H9 (cell line): ENCODE results near the gene DCHS1. TPM values are rescaled to one million over a fixed set of nuclear protein-coding genes. Genes with fewer than 3 reads are reported as not detected.

Experiments used
- DNase-seq: peaks from one replicate; pipeline ENCODE4 v3.0.0-alpha.2; 2017
- H2AFZ ChIP-seq: one replicate; pipeline ENCODE4 v1.6.1; 2013; ENCODE audit warnings: mild to moderate bottlenecking, low read length, control low read depth, moderate library complexity
- H2AK5ac ChIP-seq: 2 replicates; pipeline ENCODE4 v1.6.1; 2013; ENCODE audit warnings: low read length, control low read depth, mixed read lengths; ENCODE audit not compliant: insufficient read length
- H2BK120ac ChIP-seq: one replicate; pipeline ENCODE4 v1.6.1; 2013; ENCODE audit warnings: low read depth, mild to moderate bottlenecking, low read length, control low read depth, inconsistent platforms; ENCODE audit not compliant: poor library complexity, severe bottlenecking
- H2BK12ac ChIP-seq: 2 replicates; pipeline ENCODE4 v1.6.1; 2013; ENCODE audit warnings: low read length, control low read depth, mixed read lengths, low read depth; ENCODE audit not compliant: insufficient read length
- H2BK15ac ChIP-seq: 2 replicates; pipeline ENCODE4 v1.6.1; 2013; ENCODE audit warnings: low read depth, low read length, control low read depth
- H2BK20ac ChIP-seq: one replicate; pipeline ENCODE4 v1.6.1; 2013; ENCODE audit warnings: low read depth, mild to moderate bottlenecking, low read length, control low read depth, inconsistent platforms; ENCODE audit not compliant: poor library complexity, severe bottlenecking
- H2BK5ac ChIP-seq: 2 replicates; pipeline ENCODE4 v1.6.1; 2013; ENCODE audit warnings: low read length, control low read depth, mixed read lengths; ENCODE audit not compliant: insufficient read length
- H3K14ac ChIP-seq: 2 replicates; pipeline ENCODE4 v1.6.1; 2013; ENCODE audit warnings: low read length, control low read depth; ENCODE audit not compliant: insufficient read depth
- H3K18ac ChIP-seq: 2 replicates; pipeline ENCODE4 v1.6.1; 2013; ENCODE audit warnings: low read depth, mild to moderate bottlenecking, mixed read lengths, low read length, control low read depth; ENCODE audit not compliant: insufficient read length
- H3K23ac ChIP-seq: 2 replicates; pipeline ENCODE4 v1.6.1; 2013; ENCODE audit warnings: low read length, control low read depth, mixed read lengths, low read depth; ENCODE audit not compliant: insufficient read length
- H3K23me2 ChIP-seq: 2 replicates; pipeline ENCODE4 v1.6.1; 2013; ENCODE audit warnings: low read depth, mild to moderate bottlenecking, mixed read lengths, low read length, control low read depth; ENCODE audit not compliant: insufficient read length, poor library complexity, severe bottlenecking
- H3K27ac ChIP-seq: 2 replicates; pipeline ENCODE4 v1.5.1; 2013; ENCODE audit warnings: low read length, control low read depth, mixed read lengths, low read depth; ENCODE audit not compliant: insufficient read length
- H3K27me3 ChIP-seq: 2 replicates; pipeline ENCODE4 v1.6.1; 2013; ENCODE audit warnings: low read length, control low read depth, inconsistent platforms; ENCODE audit not compliant: insufficient read depth
- H3K4ac ChIP-seq: 2 replicates; pipeline ENCODE4 v1.6.1; 2013; ENCODE audit warnings: low read depth, mild to moderate bottlenecking, control low read depth, inconsistent platforms, low read length, moderate library complexity
- H3K4me1 ChIP-seq: 2 replicates; pipeline ENCODE4 v1.6.1; 2013; ENCODE audit warnings: low read length, control low read depth, inconsistent platforms; ENCODE audit not compliant: insufficient read depth
- H3K4me2 ChIP-seq: 2 replicates; pipeline ENCODE4 v1.6.1; 2013; ENCODE audit warnings: low read length, control low read depth, mixed read lengths; ENCODE audit not compliant: insufficient read length, insufficient read depth
- H3K56ac ChIP-seq: 2 replicates; pipeline ENCODE4 v1.6.1; 2013; ENCODE audit warnings: low read depth, mild to moderate bottlenecking, mixed read lengths, low read length, control low read depth; ENCODE audit not compliant: insufficient read length
- H3K79me1 ChIP-seq: 2 replicates; pipeline ENCODE4 v1.6.1; 2013; ENCODE audit warnings: low read depth, mild to moderate bottlenecking, moderate library complexity, low read length, control low read depth, inconsistent platforms; ENCODE audit not compliant: insufficient read depth, poor library complexity, severe bottlenecking
- H3K79me2 ChIP-seq: 2 replicates; pipeline ENCODE4 v1.6.1; 2013; ENCODE audit warnings: low read length, control low read depth, inconsistent platforms; ENCODE audit not compliant: insufficient read depth
- H3K9ac ChIP-seq: 2 replicates; pipeline ENCODE4 v1.6.1; 2013; ENCODE audit warnings: low read length, control low read depth, mixed read lengths; ENCODE audit not compliant: insufficient read length; ENCODE audit errors: extremely low read depth
- H3K9me3 ChIP-seq: one replicate; pipeline ENCODE4 v1.6.1; 2013; ENCODE audit warnings: low read depth, low read length, inconsistent platforms; ENCODE audit not compliant: control insufficient read depth
- H3T11ph ChIP-seq: one replicate; pipeline ENCODE4 v1.6.1; 2013; ENCODE audit warnings: mild to moderate bottlenecking, low read length, control low read depth, inconsistent platforms
- H4K20me1 ChIP-seq: one replicate; pipeline ENCODE4 v1.6.1; 2013; ENCODE audit not compliant: control insufficient read depth, insufficient read length, insufficient read depth
- H4K5ac ChIP-seq: 2 replicates; pipeline ENCODE4 v1.6.1; 2013; ENCODE audit warnings: low read depth, mild to moderate bottlenecking, mixed read lengths, low read length, control low read depth; ENCODE audit not compliant: insufficient read length
- H4K8ac ChIP-seq: replicated peaks from 2 replicates; pipeline ENCODE4 v1.6.1; 2013; ENCODE audit warnings: low read length, control low read depth, mixed read lengths, low read depth; ENCODE audit not compliant: insufficient read length
- H4K91ac ChIP-seq: 2 replicates; pipeline ENCODE4 v1.6.1; 2013; ENCODE audit warnings: low read depth, mild to moderate bottlenecking, moderate library complexity, mixed read lengths, low read length, control low read depth; ENCODE audit not compliant: insufficient read length
- H3K27ac Mint-ChIP-seq, 3 experiments: 2 replicates in 2 of 3; 3 replicates in 1 of 3; pipeline ENCODE4 v1.8.0; 2020 to 2021; ENCODE audit warnings: mixed read lengths in 3 of 3, mild to moderate bottlenecking in 1 of 3, moderate library complexity in 1 of 3
- H3K27me3 Mint-ChIP-seq: 2 replicates; pipeline ENCODE4 v1.8.0; 2021; ENCODE audit warnings: low read depth, mild to moderate bottlenecking, moderate library complexity, mixed read lengths
- H3K36me3 Mint-ChIP-seq, 3 experiments: 2 replicates in 2 of 3; 3 replicates in 1 of 3; pipeline ENCODE4 v1.8.0; 2020 to 2021; ENCODE audit warnings: low read depth in 3 of 3, mixed read lengths in 3 of 3; ENCODE audit not compliant: insufficient read depth in 1 of 3
- H3K4me1 Mint-ChIP-seq, 2 experiments: 2 replicates each; pipeline ENCODE4 v1.8.0; 2020; ENCODE audit warnings: mixed read lengths in 2 of 2
- H3K4me3 Mint-ChIP-seq, 2 experiments: 2 replicates in 1 of 2; 3 replicates in 1 of 2; pipeline ENCODE4 v1.8.0; 2020 to 2021; ENCODE audit warnings: mild to moderate bottlenecking in 2 of 2, mixed read lengths in 2 of 2, moderate library complexity in 1 of 2
- H3K9me3 Mint-ChIP-seq, 2 experiments: 2 replicates in 1 of 2; 3 replicates in 1 of 2; pipeline ENCODE4 v1.8.0; 2020; ENCODE audit warnings: mild to moderate bottlenecking in 2 of 2, mixed read lengths in 2 of 2, moderate library complexity in 1 of 2
- WGBS: extraction: QIAGEN DNeasy Blood & Tissue Kit; methylation state at CpG from one replicate; pipeline ENCODE4 v1.1.7; 2013; ENCODE audit warnings: missing lambda C conversion rate, low lambda C conversion rate, mixed read lengths; ENCODE audit not compliant: insufficient read length; ENCODE audit errors: extremely low coverage; 5-methylcytosine and 5-hydroxymethylcytosine counted together
- total RNA-seq: library from RNA; stranded (reverse); gene quantifications from 2 replicates; pipeline ENCODE4 v1.2.1, GENCODE V29; 2021
- TF ChIP-seq, protein P1 (sequence below): fragments of 200-600 bp; sonication (generic); conservative IDR thresholded peaks from 3 replicates; pipeline ENCODE4 v1.8.0; 2021; ENCODE audit warnings: antibody characterized with exemption, mild to moderate bottlenecking

DCHS1 gene
- total RNA-seq, 1 experiment from 2014 or later = 12.5 TPM

DNA sequence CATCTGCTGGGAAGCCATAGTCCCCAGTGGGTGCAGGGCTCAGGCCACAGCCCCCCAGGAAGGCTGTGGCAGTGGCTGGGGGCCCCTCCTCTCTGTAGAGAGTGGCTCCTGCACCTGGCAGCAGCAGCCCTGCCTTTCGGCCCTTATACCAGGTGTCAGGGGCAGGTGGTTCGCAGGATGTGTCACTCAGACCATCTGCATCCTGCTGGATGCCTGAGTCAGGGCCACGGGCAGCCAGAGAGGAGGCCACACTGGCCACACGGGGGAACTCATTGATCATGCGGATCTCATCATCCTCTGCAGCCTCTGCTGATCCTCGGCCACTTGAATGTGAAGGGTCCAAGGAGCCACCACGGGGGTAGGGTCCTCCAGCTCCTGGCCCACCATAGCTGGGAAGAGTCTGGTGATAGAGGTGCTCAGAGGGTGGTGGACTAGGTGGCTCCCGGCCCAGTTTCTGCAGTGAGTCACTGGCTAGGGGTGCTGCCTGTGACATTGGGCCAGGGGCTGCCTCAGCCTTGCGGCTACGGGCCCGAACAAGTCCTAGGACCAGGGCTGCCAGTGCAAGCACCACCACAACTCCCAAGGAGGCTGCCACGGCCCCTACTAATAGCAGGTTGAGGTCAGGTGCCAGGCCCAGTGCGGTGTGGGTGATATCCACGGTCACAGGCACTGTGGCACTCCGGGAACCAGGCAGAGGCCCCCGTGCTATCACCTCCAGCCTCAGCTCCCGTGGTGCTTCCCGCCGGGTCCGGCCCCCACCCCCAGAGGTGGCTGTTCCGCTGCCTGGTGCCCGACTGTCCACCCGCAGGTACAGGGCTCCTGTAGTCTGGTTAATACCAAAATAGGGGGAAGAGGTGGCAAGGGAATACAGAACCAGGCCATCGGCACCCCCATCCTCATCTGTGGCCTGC lies 33.1 kb downstream of the DCHS1 start:
- no peaks in the 10 kb centered on the region for H3K9me3 ChIP-seq
- no peaks in the 10 kb centered on the region for H3K4me1 ChIP-seq
- no peaks in the 10 kb centered on the region for H3K79me2 ChIP-seq
- WGBS = no CpG with 5 or more reads among the region's 24 CpGs
- no peak overlapping the region for H2BK12ac ChIP-seq
- no peak overlapping the region for H3K4ac ChIP-seq
- peaks cover 0 to 17% (median 9%) of the 10 kb centered on the region in 3 experiments; a peak in 6 of 7 replicates for H3K36me3 Mint-ChIP-seq
- H3K27me3 Mint-ChIP-seq = no peaks in the 10 kb centered on the region
- H3K27ac Mint-ChIP-seq = no peak overlapping the region
- no peak overlapping the region for H3K27ac ChIP-seq
- no peaks in the 10 kb centered on the region; a peak in 2 of 4 replicates for H3K4me1 Mint-ChIP-seq
- no peak overlapping the region for H3K14ac ChIP-seq
- no peak overlapping the region for H3K9ac ChIP-seq
- H3K23ac ChIP-seq = no peak overlapping the region
- no peak overlapping the region for H2BK5ac ChIP-seq
- H3K18ac ChIP-seq = no peak overlapping the region
- no peak overlapping the region for H2BK20ac ChIP-seq
- H3K23me2 ChIP-seq = peaks cover 8% of the 10 kb centered on the region
- H3K9me3 Mint-ChIP-seq = no peaks in the 10 kb centered on the region
- no peaks in the 10 kb centered on the region for H4K20me1 ChIP-seq
- H4K5ac ChIP-seq = no peak overlapping the region
- H3K27me3 ChIP-seq = no peaks in the 10 kb centered on the region
- no peak overlapping the region for H2AFZ ChIP-seq
- H4K8ac ChIP-seq = no peak overlapping the region
- H2BK120ac ChIP-seq = no peak overlapping the region
- H3T11ph ChIP-seq = no peak overlapping the region
- no peak overlapping the region for H2AK5ac ChIP-seq
- no peak for DNase-seq
- no peak overlapping the region for H3K4me3 Mint-ChIP-seq
- H3K56ac ChIP-seq = no peak overlapping the region
- H4K91ac ChIP-seq = no peak overlapping the region
- no peaks in the 10 kb centered on the region for H3K79me1 ChIP-seq
- TF ChIP-seq, protein P1, sequence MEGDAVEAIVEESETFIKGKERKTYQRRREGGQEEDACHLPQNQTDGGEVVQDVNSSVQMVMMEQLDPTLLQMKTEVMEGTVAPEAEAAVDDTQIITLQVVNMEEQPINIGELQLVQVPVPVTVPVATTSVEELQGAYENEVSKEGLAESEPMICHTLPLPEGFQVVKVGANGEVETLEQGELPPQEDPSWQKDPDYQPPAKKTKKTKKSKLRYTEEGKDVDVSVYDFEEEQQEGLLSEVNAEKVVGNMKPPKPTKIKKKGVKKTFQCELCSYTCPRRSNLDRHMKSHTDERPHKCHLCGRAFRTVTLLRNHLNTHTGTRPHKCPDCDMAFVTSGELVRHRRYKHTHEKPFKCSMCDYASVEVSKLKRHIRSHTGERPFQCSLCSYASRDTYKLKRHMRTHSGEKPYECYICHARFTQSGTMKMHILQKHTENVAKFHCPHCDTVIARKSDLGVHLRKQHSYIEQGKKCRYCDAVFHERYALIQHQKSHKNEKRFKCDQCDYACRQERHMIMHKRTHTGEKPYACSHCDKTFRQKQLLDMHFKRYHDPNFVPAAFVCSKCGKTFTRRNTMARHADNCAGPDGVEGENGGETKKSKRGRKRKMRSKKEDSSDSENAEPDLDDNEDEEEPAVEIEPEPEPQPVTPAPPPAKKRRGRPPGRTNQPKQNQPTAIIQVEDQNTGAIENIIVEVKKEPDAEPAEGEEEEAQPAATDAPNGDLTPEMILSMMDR = no peak
- H3K4me2 ChIP-seq = no peak overlapping the region
- H2BK15ac ChIP-seq = no peak overlapping the region
